Activated CD8-positive, alpha-beta memory T cell treated with anti-CD3 and anti-CD28 coated beads for 36 hours (primary cell): Measurements from ENCODE around the gene ARHGAP18. TPM values are rescaled to one million over a fixed set of nuclear protein-coding genes. Genes with fewer than 3 reads are reported as not detected.

Experiments used
- CTCF ChIA-PET: fragments of 350-600 bp; sonication (Branson Sonifier 250); formaldehyde crosslinking; loops from one replicate; lab custom pipeline; 2021; ENCODE audit warnings: antibody characterized with exemption; lab: Charles Lee
- POLR2A ChIA-PET: fragments of 350-600 bp; sonication (Branson Sonifier 250); formaldehyde crosslinking; loops from one replicate; lab custom pipeline; 2021; ENCODE audit warnings: antibody characterized with exemption; lab: Charles Lee
- total RNA-seq, 2 experiments: library from RNA; stranded (reverse); gene quantifications; one replicate each; pipeline ENCODE4 v1.2.3, GENCODE V29; 2021

Gene ARHGAP18
- total RNA-seq, 2 experiments from 2014 or later = 6.6 to 7.5 TPM

DNA sequence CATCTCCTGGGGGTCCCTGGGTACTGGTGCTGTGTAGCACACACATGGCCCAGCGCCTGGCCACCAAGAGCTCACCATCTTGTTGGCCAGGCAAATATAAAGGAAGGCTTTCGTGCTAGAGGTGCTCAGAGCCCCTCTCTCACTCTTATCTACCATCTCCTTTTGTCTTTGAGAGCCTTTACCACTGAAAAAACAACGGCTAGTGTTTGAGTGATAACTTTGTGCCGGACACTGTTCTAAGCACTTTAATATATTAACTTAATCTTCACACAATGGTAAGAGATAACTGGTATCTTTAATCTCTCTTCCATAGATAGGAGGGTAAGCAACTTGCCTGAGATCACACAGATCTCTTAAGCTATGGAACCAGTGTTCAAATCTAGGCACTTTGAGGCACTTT lies 21.5 kb upstream of the ARHGAP18 start:
- CTCF ChIA-PET = interaction anchor here (1.2 to 1.5 kb wide), 4 partner anchors 13 to 133 kb away, joined by 3 to 4 read pairs (median 3); no protein-coding TSS in a partner anchor
- POLR2A ChIA-PET = no interaction called here

DNA sequence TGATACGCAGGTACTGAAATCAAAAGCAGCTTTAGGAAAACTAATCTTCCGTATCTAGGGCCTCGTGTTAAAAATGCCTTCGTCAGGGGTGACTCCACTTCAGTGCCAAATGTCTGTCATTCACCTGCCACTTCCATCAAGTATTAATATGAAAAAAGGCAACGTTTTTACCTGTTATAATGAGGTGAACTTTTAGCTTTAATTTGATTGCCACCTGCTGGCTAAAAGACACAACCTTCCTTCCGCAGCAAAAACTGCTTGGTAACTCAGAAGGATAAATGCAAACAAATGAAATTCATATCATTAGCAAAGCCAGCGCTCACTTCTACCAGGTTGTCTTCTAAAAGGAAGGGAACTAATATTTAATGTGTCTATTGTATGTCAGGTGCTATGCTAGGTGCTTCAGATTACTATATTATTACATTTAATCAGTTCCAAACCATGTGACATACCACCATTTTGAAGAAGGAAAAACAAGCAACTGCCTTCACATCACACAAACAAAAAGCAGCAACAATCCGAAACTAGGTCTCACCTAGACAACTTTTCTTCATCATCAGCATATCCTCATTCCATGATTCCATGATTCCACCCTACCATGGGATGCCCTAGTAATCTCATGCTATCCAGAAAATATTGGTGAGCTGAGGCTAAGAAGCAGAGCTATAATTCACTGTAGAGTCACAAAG lies 20.6 kb upstream of the ARHGAP18 start:
- POLR2A ChIA-PET = no interaction called here
- CTCF ChIA-PET = interaction anchor here (0.7 to 2.5 kb wide), 8 partner anchors 13 to 133 kb away, joined by 3 to 18 read pairs (median 3); no protein-coding TSS in a partner anchor

DNA sequence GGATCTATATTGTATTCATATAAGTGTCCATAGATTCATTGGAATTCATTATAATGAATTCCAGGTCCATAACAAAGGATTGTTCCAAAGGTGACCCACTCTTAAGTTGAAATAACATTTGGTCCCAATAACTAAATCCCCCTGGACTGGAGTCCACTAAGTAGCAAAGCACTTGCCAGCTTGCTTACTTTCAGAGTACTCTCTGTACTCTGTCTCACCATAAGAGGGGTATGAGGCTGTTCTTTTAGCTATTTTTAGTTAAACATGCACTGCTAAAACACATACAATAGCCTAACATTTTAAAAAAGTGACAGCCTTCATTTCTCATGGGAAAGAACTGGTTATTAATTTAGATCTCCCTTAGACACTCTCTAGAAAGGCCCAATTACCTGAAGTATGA lies 16.7 kb upstream of the ARHGAP18 start:
- POLR2A ChIA-PET = no interaction called here
- CTCF ChIA-PET = no interaction called here

DNA sequence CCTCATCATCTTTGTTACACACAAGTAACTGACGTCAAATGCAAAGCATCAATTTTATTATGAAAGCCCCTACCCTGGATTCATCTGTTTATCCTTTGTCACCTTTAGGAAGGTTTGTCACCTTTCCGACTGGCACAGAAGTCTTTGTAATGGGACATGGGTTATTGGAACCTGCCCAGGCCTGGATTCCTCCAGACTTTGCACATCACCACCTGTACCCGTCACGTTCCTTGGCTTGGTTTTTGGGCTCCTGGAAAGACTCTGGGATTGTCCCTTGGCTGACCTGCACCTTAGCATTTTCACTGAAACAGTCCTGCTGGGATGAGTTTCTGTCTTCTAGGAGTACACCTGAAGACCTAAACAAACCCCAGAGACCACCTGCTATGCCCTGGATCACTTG lies 15.4 kb upstream of the ARHGAP18 start:
- POLR2A ChIA-PET = no interaction called here
- CTCF ChIA-PET = no interaction called here

DNA sequence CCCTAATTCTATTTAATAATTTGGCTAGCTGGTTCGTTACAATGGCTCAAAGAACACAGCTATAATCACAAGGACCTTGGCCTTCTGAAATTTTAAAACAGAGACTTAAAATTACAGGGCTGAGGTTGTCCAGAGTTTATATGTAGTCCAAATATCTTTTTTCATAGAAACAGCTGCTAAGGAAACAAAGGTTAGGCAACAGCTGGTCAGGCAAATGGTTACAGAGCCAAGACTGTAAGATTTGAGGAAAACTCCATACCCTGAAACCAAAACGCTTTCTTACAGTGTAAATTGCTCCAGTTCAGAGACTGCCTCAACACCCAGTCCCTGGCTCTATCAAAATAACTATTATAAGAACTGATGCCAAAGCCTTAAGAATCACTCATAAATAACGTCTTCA lies 9.7 kb upstream of the ARHGAP18 start:
- ChIA-PET CTCF (interaction anchor here (0.8 to 1.4 kb wide), 2 partner anchors 121 to 122 kb away, joined by 4 read pairs; no protein-coding TSS in a partner anchor), POLR2A (no interaction called here)

DNA sequence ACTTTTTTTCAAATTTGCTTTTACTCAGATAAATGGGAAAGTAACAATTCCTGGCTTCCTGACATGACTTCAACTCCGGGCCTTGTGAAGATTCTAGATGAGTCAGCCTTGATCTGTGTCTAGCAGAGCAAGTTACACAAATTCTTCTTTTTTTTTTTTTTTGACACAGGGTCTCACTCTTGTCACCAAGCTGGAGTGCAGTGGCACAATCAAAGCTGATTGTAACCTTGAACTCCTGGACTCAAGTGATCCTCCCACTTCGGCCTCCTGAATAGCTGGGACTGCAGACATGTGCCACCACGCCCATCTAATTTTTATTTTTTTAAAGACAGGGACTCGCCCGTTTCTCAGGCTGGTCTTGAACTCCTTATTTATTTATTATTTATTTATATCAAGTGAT lies 7.3 kb upstream of the ARHGAP18 start:
- CTCF ChIA-PET = no interaction called here
- POLR2A ChIA-PET = interaction anchor here (0.6 kb wide), 1 partner anchor 80 kb away, joined by 4 read pairs; no protein-coding TSS in a partner anchor

DNA sequence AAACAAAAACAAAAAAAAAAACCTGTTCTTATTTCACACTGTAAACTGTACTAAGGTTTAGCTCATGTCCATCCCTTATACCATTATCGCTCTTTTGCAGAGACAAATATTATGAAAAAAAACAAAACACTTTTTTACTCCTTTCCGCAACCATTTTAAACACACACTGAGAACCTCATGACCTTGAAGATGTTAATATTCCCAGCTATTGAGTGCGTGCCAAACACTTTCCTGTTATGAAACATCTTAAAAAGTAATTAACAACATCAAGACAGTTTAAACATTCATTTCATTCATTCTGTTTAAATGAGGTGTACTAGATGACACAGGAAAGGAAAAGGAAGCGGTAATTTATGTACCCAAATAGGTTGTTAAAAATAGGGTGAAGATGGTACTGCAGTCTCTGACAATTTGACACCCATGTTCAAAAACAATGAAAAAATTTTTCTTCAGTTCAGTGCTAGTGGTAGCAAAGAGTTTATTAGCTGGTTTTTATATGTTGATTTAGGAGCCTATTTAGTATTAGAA lies 3.9 kb upstream of the ARHGAP18 start:
- ChIA-PET CTCF (interaction anchor here (0.6 to 1.1 kb wide), 4 partner anchors 10 to 811 kb away, joined by 3 to 4 read pairs (median 3); no protein-coding TSS in a partner anchor), POLR2A (interaction anchor here (0.7 kb wide), 1 partner anchor 42 kb away, joined by 8 read pairs; no protein-coding TSS in a partner anchor)

DNA sequence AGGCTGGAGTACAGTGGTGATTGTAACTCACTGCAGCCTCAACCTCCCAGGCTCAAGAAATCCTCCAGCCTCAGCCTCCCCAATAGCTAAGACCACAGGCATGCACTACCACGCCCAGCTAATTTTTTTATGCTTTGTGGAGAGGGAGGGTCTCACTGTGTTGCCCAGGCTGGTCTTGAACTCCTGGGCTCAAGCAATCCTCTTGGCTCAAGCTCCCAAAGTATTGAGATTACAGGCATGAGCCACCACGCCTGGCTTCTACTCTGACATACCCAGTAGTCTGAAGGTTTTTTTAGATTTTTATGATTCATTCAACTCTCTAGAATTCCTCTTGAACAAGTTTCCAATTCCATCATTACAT lies 1.3 kb upstream of the ARHGAP18 start:
- POLR2A ChIA-PET = no interaction called here

DNA sequence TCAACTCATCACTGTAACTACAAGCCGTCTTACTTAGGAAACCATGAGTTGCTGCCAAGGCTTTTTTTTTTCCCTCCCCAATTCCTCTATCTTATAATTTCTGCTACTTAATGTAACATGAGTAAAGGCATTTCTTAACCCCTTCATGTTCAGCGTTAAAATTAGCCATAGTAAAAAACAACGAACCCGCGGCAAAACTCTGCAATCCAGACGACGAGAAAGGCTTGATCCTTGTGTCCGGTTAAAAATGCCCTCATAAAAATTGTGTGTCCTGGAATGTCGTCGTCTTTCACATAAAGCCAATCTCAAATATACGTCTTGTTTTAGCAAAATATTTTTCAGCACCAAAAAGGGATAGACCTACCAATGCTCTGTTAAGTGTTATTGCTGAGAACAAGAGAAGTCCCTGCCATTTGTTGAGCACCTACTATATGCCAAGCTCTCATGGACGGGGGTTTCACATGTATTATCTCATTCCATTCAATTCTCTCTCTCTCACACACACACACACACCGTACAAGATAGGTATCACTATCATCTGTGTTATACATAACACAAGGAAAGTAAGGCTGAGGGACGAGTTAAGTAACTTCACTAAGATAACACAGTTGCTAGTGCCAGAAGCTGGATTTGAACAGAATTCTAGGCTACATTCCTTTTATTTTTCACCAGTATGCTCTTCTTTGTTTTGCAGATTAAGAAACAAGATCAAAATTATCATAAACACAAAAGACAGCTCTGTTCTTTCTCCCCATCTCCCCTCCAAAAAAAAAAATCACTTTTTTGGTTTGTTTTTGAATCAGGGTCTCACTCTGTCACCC lies 683 bp upstream of the ARHGAP18 start:
- ChIA-PET CTCF (no interaction called here), POLR2A (no interaction called here)

More for the DNA sequence above, 1.3 kb upstream of the ARHGAP18 start:
- CTCF ChIA-PET = interaction anchor here (1.3 kb wide), 1 partner anchor 113 kb away, joined by 3 read pairs; no protein-coding TSS in a partner anchor

DNA sequence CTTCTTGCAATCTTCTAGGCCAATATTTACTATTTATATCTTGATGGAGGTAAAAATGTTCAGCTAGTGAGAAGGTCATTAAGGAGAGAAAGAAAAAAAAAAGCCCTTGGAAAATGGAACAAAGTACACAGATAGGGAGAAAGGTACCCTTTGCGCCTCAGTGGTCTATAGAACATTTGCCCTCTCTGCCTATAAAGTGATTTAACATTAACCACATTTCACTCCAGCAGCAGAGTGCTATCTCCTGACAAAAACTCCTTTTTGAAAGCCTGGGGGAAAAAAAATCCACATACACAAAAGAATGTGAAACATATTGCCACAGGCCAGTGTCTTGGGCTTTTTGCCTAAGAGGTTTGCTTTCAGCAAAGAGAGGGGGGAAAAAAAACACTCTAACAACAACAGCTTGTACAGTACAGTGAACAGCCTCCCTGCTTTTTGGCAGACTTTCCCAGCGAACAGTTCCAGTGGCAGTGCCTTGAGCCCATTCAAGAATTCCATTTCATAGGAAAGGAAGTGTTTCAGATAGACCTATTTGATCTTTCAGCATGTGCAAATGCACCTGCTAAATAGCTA lies 695 bp downstream of the ARHGAP18 start:
- POLR2A ChIA-PET = interaction anchor here (0.6 kb wide), 1 partner anchor 8 kb away, joined by 3 read pairs; no protein-coding TSS in a partner anchor
- CTCF ChIA-PET = no interaction called here

DNA sequence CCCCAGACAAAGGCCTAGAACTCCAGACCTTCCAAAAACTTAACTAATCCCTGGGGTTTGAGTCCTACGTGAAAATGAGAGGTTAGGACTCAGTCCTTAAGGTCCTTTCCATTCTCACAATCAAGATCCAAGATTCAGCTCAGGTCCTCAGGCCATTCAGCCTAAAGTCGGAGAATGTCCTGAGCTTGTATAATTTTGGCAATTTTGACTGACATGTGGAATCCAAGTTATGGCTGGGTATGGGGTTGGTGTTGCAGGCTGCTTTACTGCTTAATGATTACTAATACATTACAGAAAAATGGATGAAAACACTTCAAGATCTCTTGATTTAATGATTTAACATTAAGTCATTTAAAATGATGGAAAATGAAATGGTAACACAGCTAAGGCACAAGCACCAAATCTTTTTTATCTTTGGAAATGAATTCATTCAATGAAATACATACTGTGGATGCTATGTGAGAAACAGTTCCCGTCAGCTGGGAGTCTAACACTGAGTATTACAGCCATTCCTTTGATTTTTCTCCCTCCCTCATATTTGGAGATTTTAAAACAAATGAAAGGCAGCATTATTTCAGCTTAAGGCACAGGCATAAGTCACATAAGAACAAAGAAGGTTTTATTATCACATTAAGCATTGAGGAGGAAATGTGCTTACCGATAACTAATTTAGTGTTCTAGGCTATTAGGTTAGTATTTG lies 1.3 kb downstream of the ARHGAP18 start:
- ChIA-PET CTCF (no interaction called here), POLR2A (no interaction called here)

DNA sequence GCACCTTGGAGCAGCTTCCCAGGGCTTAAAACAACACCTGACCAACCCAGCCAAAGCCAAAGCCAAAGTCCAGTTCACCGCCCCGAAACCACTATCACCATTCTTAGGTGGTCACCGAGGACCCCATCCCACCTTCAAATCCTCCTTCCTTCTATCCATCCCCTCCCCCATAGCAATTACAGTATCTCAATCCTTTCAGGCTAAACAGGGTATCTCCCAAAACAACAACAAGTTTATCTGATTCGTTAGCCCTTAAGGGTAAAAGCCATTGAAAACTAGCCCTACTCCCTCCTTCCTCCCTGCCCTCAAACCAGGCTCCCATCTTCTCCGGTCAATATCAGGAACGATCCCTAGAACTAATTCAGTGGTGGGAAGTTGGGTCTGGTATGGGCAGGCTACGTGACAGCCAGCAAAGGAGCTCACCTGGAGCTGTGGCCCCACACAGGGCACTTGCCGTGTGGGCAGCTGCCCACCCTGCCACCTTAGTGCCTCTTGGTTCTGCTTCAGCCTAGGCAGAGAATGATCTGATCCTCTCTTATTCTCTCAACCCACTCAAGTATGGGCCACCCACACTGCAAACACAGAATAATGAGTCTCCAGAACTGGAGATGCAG lies 2.0 kb downstream of the ARHGAP18 start:
- ChIA-PET POLR2A (no interaction called here), CTCF (interaction anchor here (0.6 kb wide), 1 partner anchor 45 kb away, joined by 4 read pairs; no protein-coding TSS in a partner anchor)

DNA sequence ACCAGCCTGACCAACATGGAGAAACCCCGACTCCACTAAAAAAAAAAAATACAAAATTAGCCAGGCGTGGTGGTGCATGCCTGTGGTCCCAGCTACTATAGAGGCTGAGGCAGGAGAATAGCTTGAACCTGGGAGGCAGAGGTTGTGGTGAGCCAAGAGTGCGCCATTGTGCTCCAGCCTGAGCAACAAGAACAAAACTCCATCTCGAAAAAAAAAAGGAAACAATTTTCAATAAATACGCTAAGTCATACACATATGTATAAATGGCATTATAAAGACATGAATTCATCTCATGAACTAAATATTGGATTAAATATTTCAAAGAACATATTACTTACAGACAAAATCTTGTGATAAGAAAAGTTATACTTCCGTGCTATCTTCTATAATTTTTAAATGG lies 2.9 kb downstream of the ARHGAP18 start:
- ChIA-PET CTCF (interaction anchor here (1.1 kb wide), 1 partner anchor 20 kb away, joined by 3 read pairs; no protein-coding TSS in a partner anchor), POLR2A (no interaction called here)

DNA sequence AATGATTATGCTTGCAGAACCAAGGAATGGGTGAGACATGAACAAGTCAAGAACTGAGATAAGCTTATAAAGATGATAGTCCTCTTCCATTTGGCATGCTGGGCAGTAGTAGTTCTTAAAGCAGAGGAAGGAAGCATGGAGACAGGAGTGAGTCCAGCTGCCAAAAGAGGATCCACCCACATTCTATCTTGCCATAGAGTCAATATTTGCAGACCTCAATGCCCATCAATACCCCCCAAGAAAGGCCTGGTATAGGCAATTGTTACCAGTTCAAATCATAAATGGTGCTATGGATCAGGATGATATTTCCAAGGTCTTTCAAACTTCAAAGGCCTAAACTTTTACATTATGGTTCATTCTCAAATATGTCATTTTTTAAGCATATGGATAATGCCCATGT lies 4.8 kb downstream of the ARHGAP18 start:
- ChIA-PET POLR2A (no interaction called here), CTCF (no interaction called here)

DNA sequence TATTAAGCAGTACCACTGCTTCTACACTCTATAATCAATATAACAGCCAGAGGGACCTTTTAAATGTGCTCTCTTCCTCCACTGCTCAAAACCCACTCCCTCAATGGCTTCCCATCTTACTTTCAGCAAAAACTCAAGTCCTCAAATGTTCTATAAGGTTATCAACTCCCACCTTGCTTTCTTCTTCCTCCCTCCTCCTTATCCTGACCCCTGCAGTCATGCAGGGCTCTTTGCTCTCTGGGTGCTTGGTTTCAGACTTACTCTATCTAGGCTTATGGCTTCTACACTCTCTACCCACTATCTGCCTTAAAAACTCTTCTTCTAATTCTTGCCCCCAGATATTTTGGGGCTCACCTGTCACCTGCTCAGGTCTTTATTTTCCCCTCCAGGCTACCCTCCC lies 5.3 kb downstream of the ARHGAP18 start:
- ChIA-PET POLR2A (no interaction called here), CTCF (no interaction called here)

DNA sequence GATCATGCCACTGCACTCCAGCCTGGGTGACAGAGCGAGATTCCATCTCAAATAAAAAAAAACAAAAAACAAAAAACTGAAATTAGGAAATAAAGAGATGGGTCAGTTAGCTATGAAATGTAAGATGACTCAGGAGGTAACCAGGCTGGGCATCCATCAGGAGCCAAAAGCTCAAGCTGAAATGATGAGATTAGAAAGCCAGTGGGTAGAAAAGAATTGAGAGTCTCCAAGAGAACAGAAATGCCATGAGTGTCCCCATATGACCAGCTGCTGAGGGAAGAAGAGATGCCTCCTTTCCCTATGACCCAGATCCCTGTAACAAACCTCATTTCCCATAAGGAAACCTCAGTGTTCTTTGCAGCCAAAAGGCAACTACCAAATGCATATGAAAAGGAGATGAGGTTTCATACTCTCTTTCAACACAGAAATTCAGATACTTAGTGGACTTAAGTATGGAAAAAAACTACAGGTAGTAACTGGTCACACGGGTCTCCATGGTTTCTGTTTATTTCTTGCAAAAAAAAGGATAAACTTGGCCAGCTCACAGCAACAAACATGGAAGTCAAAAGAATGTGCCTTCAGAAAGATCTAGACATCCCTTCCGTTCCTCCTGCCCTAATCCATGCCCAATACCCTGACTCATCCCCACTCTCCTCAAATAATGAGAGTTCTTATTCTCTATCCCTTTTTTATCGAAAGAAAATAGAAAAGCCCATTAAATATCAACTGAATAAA lies 8.1 kb downstream of the ARHGAP18 start:
- POLR2A ChIA-PET = interaction anchor here (0.6 kb wide), 1 partner anchor 8 kb away, joined by 3 read pairs; the partner anchor contains the start of gene ARHGAP18
- CTCF ChIA-PET = interaction anchor here (1.0 to 1.2 kb wide), 2 partner anchors 28 to 30 kb away, joined by 3 to 4 read pairs; no protein-coding TSS in a partner anchor

DNA sequence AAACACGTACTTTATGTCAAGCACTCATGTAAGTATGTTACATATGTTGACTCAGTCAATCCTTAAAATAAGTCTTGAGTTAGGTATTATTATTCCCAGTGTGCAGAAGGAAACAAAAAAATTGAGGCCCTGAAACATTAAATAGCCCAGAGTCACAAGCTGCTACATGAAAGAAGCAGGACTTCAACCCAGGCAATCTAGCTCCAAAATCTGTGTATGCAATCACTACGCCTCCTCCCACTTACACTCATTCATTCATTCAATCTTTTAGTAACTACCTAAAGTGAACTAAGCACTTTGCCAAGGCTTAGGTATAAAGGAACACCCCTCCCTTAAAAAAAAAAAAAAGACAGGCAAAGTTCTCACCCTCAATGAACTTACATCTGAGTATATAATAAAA lies 9.3 kb downstream of the ARHGAP18 start:
- ChIA-PET POLR2A (no interaction called here), CTCF (interaction anchor here (0.5 to 1.2 kb wide), 2 partner anchors 29 to 31 kb away, joined by 3 to 4 read pairs; no protein-coding TSS in a partner anchor)

DNA sequence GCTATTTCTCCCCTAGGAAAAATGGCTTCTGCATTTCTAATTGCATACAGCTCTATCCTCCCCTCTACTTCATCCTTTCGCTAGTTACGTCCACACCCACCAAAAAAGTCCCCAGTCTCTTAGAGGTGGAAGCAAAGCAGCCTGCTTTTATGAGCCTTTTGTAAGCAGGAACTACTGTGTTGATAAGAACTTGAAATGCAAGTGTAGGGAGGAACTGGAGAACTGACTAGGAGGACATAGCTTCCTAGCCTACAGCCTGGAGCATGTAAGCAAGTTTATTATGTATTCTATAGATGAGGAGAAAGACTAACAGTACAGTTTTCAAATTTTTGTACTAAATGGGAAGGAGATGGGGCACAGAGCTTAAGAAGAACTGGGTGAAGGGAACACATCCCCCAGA lies 10.3 kb downstream of the ARHGAP18 start:
- CTCF ChIA-PET = no interaction called here
- POLR2A ChIA-PET = no interaction called here
